ENCODE results near the gene PAF1. TPM values are rescaled to one million over a fixed set of nuclear protein-coding genes. Genes with fewer than 3 reads are reported as not detected.
A peak's percentile ranks its signal among the peaks of the same experiment; 100 is the strongest.

The PAF1 gene
- total and polyA plus RNA-seq, 2 of the 13 experiments (the other 11 are each of a cell fraction or from before 2014, with no cell fraction given) = 30.2 to 31.1 TPM

- TF ChIP-seq ZGPAT (CRISPR knock-in tag; IDR thresholded peaks at IDR 0.05) (peak; percentile 50; the same call in 1 of the 2 replicates), DBP (CRISPR knock-in tag; IDR thresholded peaks at IDR 0.05; ENCODE audit: not compliant biosample characterization) (no peak), KMT2A (CRISPR knock-in tag; IDR thresholded peaks at IDR 0.05) (peak; percentile 30; the same call in 1 of the 2 replicates), HNF1A (IDR thresholded peaks at IDR 0.05; ENCODE audit: low read depth) (no peak), HNF1A (CRISPR knock-in tag; IDR thresholded peaks at IDR 0.05; ENCODE audit: borderline replicate concordance) (0 out of 2 replicates have a peak, but pooled peaks have one; percentile 13), ZNF557 (CRISPR knock-in tag; IDR thresholded peaks at IDR 0.05) (no peak), ZNF484 (CRISPR knock-in tag; IDR thresholded peaks at IDR 0.05; ENCODE audit: borderline replicate concordance, low read depth) (no peak), REST (IDR thresholded peaks at IDR 0.05; ENCODE audit: borderline replicate concordance in 1 of 2, low read depth in 1 of 2, low read length in 2 of 2) (no peak), ARID5B (CRISPR knock-in tag; IDR thresholded peaks at IDR 0.05) (0 out of 2 replicates have a peak, but pooled peaks have one; percentile 24), RXRA (CRISPR knock-in tag; IDR thresholded peaks at IDR 0.05) (no peak), MZF1 (CRISPR knock-in tag; IDR thresholded peaks at IDR 0.05; ENCODE audit: borderline replicate concordance) (no peak)
Measured at GRCh38 chr19:39410017-39410830, 19.3 kb upstream of the PAF1 start (continued).

Measured in HepG2 (cell line).